Stimulated activated CD8-positive, alpha-beta memory T cell treated with anti-CD3 and anti-CD28 coated beads, Interleukin-4, amount 100 ng/mL, for 48 hours (primary cell): ENCODE results near the gene C19orf12.
A peak's percentile ranks its signal among the peaks of the same experiment; 100 is the strongest.

Experiments used
- DNase-seq: peaks from one replicate; pipeline ENCODE4 v3.0.0-alpha.2; 2020

C19orf12 gene

GRCh38 chr19:29714953-29715700 is at the start of gene C19orf12:
Gene C19orf12, minus strand, starts transcription at chr19:29715261. Its CDS starts 6,848 bp downstream, at chr19:29708413.
- DNase-seq: peak; percentile 76

GRCh38 chr19:29764361-29764760 is 49.3 kb upstream of the C19orf12 start:
- no peak for DNase-seq

GRCh38 chr19:29763196-29763595 is 48.1 kb upstream of the C19orf12 start:
- DNase-seq: no peak

DNA sequence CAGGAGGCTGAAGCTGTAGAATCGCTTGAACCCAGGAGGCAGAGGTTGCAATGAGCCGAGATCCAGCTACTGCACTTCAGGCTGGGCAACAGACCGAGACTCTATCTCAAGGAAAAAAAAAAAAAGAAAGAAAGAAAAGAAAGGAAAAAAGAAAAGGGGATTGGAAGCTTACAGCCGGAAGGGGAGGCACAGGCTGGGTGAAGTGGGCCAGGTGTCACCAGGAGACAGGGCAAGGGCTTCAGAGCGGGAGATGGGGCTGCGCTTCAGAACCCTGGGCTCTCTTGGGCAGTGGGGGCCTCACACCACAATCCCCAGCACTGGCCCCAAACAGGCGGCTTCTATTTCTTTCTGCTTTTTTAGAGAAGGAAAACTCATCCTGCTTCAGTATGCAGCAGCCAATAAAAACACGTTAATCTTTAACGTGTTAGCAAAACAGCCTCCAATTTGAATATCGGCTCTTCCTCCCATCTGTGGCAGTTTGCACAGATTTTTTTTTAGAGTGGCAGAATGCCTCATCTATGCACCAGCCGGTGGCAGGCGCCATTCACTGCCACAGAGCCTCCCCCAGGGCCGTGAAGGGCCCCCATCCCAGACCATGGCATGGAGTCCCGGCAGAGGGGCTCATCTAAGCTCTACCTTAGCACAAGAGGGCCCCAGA is 46.6 kb upstream of the C19orf12 start:
- DNase-seq: no peak

DNA sequence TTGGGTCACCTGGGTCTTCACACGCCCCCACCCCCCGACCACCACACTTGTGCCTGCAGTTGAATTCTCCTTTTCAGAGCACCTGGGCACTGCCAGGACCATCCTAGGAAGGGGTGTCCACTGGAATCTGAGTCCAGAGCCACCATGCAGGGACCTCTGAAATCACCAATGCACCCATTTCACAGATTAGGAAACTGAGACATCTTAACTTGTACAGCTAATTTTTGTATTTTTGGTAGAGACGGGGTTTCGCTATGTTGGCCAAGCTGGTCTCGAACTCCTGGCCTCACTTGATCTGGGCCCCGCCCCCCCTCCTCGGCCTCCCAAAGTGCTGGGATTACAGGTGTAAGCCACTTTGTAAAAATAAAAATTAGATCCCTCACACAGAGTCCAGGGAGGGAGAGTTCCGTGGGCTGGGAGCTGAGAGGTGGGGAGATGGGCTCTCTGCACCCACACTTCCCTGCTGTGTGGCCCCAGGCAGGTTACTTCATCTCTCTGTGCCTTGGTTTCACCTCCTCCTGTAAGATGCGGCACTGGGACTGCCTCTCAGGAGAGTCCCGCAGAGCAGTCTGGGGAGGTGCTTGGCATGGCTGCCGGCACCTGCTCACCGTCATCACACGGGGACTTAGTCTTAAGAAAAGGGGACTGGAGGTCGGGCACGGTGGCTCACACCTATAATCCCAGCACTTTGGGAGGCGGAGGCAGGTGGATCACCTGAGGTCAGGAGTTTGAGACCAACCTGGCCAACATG is 45.9 kb upstream of the C19orf12 start:
- no peak for DNase-seq

DNA sequence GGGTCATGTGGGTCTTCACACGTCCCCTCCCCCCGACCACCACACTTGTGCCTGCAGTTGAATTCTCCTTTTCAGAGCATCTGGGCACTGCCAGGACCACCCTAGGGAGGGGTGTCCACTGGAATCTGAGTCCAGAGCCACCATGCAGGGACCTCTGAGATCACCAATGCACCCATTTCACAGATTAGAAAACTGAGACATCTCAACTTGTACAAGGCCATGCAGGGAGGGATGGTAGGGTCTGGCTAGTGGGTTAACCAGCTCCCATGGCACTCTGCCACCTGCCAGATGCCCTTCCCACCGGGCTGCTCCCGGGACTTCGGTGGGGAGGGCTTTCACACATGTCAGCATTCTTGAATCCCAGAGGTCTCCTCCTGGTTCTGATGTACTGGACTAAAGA is 44.3 kb upstream of the C19orf12 start:
- no peak for DNase-seq

- DNase-seq: no peak
These were observed 43.8 kb upstream of the C19orf12 start for GRCh38 chr19:29758863-29759262.

GRCh38 chr19:29757551-29757950 is 42.5 kb upstream of the C19orf12 start:
- no peak for DNase-seq

- DNase-seq: no peak
These were observed 38.9 kb upstream of the C19orf12 start for GRCh38 chr19:29753934-29754305.

DNA sequence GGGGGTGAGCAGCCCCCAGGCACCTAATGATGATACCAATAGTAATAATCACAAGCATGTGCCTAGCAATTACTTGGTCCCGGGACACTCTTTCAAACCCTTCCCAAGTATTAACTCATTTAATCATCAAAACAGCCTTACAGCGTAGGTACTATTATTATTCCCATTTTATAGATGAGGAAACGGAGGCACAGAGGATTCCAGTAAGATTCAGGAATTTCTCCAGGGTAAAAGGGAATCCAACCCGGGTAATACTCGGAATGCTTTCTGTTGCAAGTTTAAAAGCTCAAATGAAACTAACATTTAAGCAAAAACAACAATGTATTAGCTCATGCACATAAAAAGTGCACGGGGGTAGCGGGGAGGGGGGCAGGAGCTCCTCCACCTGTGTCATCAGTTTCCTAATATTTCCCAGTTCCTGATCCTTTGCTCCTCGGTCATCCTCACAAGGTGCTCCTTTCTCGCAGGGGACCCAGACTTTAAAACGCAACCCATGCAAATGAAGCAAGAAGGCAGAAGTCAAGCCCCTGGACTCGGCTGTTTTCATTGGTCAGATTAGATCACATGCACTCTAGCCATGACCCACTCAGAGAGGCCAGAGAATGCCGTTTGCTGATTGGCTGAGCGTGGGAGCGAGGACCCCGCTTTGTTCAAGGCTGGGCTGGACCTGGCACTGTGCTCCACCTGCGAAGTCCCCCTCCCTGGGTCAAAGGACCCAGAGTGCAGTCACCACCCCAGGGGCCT is 38.3 kb upstream of the C19orf12 start:
- no peak for DNase-seq

GRCh38 chr19:29752450-29753025 is 37.5 kb upstream of the C19orf12 start:
- no peak for DNase-seq

GRCh38 chr19:29751932-29752331 is 36.9 kb upstream of the C19orf12 start:
- DNase-seq: no peak

GRCh38 chr19:29750001-29750400 is 34.9 kb upstream of the C19orf12 start:
- no peak for DNase-seq

GRCh38 chr19:29748996-29749849 is 34.2 kb upstream of the C19orf12 start:
- no peak for DNase-seq

DNA sequence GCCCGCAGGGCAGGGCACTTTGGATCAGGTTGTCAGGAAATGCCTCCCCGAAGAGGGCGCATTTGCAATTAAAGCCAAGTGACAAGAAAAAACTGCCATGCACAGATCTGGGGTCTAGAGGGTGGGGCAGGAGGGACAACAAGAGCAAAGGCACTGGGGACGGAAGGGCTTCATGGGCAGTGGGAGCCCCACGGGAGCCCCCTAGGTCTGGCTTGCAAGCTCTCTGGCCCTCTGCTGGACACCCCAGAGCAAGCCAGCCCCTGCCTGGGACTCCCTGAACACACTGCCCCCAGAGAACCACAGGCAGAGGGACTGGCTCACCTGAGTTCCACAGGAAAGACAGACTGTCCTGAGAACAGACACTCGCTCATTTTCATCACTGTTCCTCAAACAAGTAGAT is 30.2 kb upstream of the C19orf12 start:
- no peak for DNase-seq

- DNase-seq: no peak
These were observed 28.6 kb upstream of the C19orf12 start for GRCh38 chr19:29743681-29744080.

DNA sequence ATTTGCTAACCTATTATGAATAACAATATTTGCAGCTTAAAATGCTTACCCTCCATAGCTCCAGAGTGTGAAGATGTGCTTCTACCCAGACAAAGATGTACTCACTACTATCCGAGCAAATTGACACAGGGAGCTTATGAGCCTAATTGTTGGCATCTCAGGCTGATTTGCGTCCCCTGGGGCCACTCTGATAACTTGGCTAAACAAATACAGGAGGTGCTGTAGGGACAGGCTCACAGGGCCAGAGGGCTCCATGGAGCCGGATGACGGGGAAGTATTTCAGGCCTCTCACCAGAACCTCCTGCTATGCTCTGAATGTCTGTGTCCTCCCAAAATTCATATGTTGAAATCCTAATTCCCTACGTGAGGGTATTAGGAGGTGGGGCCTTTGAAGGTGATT is 26.7 kb upstream of the C19orf12 start:
- no peak for DNase-seq

DNA sequence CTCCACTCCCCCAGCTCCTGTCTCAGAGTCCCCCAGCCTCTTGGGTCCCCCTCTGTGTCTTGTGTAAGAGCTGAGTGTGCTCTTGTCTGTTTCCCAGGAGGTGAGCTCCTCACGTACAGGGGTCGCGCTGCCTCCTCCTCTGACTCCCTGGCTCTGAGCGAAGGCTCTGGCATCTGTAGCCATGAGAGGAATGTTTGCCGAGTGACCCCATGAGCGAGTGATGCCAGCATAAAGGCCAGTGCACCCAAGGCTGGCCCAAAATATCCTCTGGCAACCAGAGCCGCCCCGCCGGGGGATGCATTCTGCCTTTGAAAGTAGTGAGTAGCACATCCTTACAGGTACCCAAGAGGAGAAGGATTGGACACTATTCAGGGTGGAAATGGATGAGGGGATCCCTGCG is 26.2 kb upstream of the C19orf12 start:
- DNase-seq: no peak

DNA sequence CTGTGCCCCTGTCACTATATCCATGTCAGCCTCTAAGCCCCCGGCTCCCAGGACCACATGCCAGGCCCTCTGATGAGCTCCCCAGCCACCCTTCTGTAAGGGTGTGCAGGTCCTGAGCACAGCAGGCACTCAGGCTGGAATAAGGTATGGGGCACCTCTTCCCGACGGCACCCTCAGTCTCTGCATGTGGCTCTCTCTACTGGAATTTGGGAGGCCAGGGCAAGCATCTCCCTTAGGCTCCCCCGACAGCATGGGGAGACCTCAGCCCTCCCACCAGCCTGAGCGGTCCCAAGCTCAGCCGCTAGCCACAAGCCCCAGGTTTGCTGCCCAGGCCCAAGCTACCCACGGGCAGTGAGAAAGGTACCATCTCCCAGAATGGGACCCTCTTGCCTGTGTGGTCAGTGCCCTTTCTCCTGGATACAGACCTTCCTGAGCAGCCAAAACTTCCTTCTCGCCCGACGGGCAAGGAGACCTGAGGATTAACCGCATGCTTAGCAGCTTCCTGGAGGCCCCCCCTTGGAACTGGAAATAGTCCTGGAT is 22.5 kb upstream of the C19orf12 start:
- DNase-seq: no peak

DNA sequence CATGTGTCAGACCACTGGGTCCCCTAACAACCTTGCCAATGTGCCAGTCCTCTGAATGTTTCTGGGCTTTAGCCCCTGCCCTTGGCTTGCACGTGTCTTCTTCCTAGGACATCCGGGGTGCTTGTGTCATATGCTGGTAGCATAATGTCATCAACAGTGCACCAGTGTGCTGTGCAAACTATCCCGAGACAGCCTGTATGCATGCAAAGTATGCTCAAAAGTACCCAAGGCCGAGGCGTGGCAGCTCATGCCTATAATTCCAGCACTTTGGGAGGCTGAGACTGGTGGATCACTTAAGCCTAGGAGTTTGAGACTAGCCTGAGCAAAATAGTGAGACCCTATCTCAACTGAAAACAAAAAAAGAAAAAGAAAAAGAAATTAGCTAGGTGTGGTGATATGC is 20.8 kb upstream of the C19orf12 start:
- DNase-seq: no peak

DNA sequence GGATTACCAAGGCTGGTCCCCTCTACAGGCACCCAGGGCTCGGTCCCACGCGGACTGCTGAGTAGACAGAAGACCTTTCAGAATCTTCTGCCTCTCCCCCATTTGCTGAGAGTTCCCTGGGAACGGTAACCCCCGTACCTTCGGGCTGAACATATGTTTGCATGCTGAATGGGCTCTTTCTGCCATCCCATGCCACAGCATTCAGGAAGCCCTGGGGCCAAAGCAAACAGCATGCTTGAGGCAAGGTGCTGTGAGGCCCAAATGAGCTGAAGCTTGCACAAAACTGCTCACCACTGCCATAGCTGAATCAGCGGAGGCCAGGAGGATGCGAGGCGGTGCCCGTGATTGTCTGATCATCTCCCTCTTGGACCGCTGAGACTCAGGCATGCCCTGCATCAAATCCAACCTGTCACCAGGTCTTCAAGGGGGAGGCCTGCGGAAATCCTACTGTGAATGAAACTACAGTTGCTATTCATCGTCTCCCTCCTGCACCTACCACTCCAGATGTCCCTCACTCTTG is 16.3 kb upstream of the C19orf12 start:
- no peak for DNase-seq
